ENCODE results near the gene GDF9. TPM values are rescaled to one million over a fixed set of nuclear protein-coding genes. Genes with fewer than 3 reads are reported as not detected.
A peak's percentile ranks its signal among the peaks of the same experiment; 100 is the strongest.

GDF9 gene
- total RNA-seq, 2 experiments from 2014 or later, result 0.66 to 2.2 TPM

DNA sequence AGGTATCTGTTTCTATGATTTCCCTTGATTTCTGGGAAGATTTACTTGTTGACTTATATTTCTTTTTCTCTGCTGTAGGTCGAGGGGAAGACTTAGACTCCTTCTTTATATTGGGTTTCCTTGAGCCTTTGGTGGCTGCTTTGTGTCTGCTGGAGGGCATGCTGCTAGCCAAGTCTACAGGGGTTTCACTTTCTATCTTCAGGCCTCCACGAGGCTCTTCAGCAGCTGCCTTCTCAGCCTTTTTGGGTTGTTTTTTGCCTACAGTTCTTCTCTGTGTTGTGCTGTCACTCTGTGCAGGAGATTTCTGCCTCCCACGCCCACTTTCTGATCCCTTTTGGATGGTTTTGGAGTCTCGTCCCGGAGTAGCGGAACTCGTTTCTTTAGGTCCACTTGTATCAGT lies 30.4 kb upstream of the GDF9 start:
- Histone ChIP-seq H3K27ac (ENCODE audit: low read depth, low read length, poor library complexity, severe bottlenecking) (no peak overlapping the region), H3K4me2 (ENCODE audit: low read length) (no peak overlapping the region), H3K9me2 (ENCODE audit: insufficient read depth, low read length) (no peaks in the 10 kb centered on the region), H3K79me2 (ENCODE audit: insufficient read depth, low read depth, low read length) (peaks cover 12% of the 10 kb centered on the region; the same call in 1 of the 2 replicates), H3K4me3 (ENCODE audit: low read depth, low read length, poor library complexity, severe bottlenecking) (no peak overlapping the region), H4K20me1 (ENCODE audit: insufficient read depth, low read length) (no peaks in the 10 kb centered on the region), H3K36me3 (ENCODE audit: insufficient read depth, low read length) (peaks cover 82% of the 10 kb centered on the region), H2AFZ (ENCODE audit: low read length) (no peak overlapping the region), H3K4me1 (ENCODE audit: insufficient read depth, low read length, poor library complexity, severe bottlenecking) (peaks cover 19% of the 10 kb centered on the region), H3K9me3 (ENCODE audit: low read length) (no peaks in the 10 kb centered on the region)
- ChIA-PET CTCF (ENCODE audit: unreplicated experiment) (no interaction called here), POLR2A (no interaction called here)
- TSS peak; percentile 30 for BruUV-seq (replicated peaks)
- TF ChIP-seq, protein P1, sequence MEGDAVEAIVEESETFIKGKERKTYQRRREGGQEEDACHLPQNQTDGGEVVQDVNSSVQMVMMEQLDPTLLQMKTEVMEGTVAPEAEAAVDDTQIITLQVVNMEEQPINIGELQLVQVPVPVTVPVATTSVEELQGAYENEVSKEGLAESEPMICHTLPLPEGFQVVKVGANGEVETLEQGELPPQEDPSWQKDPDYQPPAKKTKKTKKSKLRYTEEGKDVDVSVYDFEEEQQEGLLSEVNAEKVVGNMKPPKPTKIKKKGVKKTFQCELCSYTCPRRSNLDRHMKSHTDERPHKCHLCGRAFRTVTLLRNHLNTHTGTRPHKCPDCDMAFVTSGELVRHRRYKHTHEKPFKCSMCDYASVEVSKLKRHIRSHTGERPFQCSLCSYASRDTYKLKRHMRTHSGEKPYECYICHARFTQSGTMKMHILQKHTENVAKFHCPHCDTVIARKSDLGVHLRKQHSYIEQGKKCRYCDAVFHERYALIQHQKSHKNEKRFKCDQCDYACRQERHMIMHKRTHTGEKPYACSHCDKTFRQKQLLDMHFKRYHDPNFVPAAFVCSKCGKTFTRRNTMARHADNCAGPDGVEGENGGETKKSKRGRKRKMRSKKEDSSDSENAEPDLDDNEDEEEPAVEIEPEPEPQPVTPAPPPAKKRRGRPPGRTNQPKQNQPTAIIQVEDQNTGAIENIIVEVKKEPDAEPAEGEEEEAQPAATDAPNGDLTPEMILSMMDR (conservative IDR thresholded peaks at IDR 0.05; ENCODE audit: low read length), result no peak
- no peak for TF ChIP-seq EZH2phosphoT487 (IDR thresholded peaks at IDR 0.05; ENCODE audit: borderline replicate concordance, low read depth, low read length)
- DNase-seq (ENCODE audit: low spot score), result no peak
- intact Hi-C loops (cut with micrococcal nuclease; ENCODE audit: unreplicated experiment), result no loop called here

DNA sequence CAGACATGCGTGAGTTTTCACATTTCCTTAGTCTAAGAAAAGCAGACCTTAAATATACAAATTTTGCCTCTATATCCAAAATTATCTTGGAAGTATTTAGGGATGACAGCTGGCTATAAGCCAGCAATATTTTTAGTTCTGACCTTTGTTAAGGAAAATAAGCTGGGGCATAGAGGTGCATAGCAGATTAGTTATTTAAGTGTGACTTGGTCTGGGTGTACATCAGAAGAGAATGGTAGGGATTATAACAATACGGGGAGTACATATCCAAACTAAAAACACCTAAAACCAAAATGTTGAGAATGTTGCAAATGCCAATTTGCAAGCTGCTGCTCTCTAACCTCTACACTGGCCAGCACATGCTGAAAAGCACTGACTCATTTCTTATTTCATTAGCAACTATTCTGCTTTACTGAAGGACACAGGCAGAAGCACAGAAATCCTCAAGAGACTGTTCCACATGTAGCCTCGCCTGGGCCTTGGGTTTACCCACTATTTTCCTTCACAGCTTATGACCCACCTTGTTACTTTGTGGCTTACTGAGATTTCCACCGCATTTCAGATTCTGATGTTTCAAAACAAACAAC lies 29.5 kb upstream of the GDF9 start:
- DNase-seq (ENCODE audit: low spot score), result no peak
- H4K20me1 ChIP-seq (ENCODE audit: insufficient read depth, low read length), result no peaks in the 10 kb centered on the region
- intact Hi-C loops (cut with micrococcal nuclease; ENCODE audit: unreplicated experiment), result no loop called here
- BruUV-seq (replicated peaks), result no TSS peak
- H3K4me1 ChIP-seq (ENCODE audit: insufficient read depth, low read length, poor library complexity, severe bottlenecking), result peaks cover 10% of the 10 kb centered on the region
- H3K27ac ChIP-seq (ENCODE audit: low read depth, low read length, poor library complexity, severe bottlenecking), result no peak overlapping the region
- no peak overlapping the region for H3K4me3 ChIP-seq (ENCODE audit: low read depth, low read length, poor library complexity, severe bottlenecking)
- H3K36me3 ChIP-seq (ENCODE audit: insufficient read depth, low read length), result peaks cover 85% of the 10 kb centered on the region
- no peaks in the 10 kb centered on the region for H3K9me2 ChIP-seq (ENCODE audit: insufficient read depth, low read length)
- H2AFZ ChIP-seq (ENCODE audit: low read length), result no peak overlapping the region
- no peaks in the 10 kb centered on the region for H3K9me3 ChIP-seq (ENCODE audit: low read length)
- H3K79me2 ChIP-seq (ENCODE audit: insufficient read depth, low read depth, low read length), result peaks cover 11% of the 10 kb centered on the region; the same call in 1 of the 2 replicates
- CTCF ChIA-PET (ENCODE audit: unreplicated experiment), result no interaction called here
- no peak overlapping the region for H3K4me2 ChIP-seq (ENCODE audit: low read length)
- TF ChIP-seq, protein P1 (conservative IDR thresholded peaks at IDR 0.05; ENCODE audit: low read length), result no peak
- TF ChIP-seq EZH2phosphoT487 (IDR thresholded peaks at IDR 0.05; ENCODE audit: borderline replicate concordance, low read depth, low read length), result no peak
- POLR2A ChIA-PET, result interaction anchor here (0.9 to 2.2 kb wide), 4 partner anchors 9 to 26 kb away, joined by 3 to 11 read pairs (median 3); no protein-coding TSS in a partner anchor

DNA sequence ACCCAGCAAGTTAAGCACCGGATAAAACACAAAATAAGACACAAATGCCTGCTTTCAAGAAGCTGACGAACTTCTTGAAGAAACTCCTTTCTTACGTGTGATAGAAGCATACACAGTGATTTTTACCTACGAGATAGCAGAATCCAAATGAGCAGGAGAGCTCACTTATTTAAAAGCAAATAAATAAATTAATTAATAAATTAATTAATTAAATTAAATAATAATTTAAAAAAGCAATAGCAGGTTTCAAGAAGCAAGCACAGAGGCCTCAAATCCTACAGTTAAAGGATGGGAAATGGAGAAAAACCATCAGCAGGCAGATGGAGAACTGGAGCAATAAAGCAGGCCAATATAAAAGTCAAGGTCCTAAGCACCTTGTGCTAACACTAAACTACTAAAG lies 24.5 kb upstream of the GDF9 start:
- ChIA-PET POLR2A (interaction anchor here (0.6 to 2.7 kb wide), 6 partner anchors 10 to 508 kb away, joined by 3 to 10 read pairs (median 4); no protein-coding TSS in a partner anchor), CTCF (ENCODE audit: unreplicated experiment) (no interaction called here)
- no TSS peak for BruUV-seq (replicated peaks)
- TF ChIP-seq, protein P1 (conservative IDR thresholded peaks at IDR 0.05; ENCODE audit: low read length), result no peak
- no peak for TF ChIP-seq EZH2phosphoT487 (IDR thresholded peaks at IDR 0.05; ENCODE audit: borderline replicate concordance, low read depth, low read length)
- H3K27ac ChIP-seq (ENCODE audit: low read depth, low read length, poor library complexity, severe bottlenecking), result no peak overlapping the region
- H2AFZ ChIP-seq (ENCODE audit: low read length), result no peak overlapping the region
- no peak for DNase-seq (ENCODE audit: low spot score)
- H3K36me3 ChIP-seq (ENCODE audit: insufficient read depth, low read length), result peaks cover 88% of the 10 kb centered on the region
- intact Hi-C loops (cut with micrococcal nuclease; ENCODE audit: unreplicated experiment), result no loop called here
- no peak overlapping the region for H3K4me3 ChIP-seq (ENCODE audit: low read depth, low read length, poor library complexity, severe bottlenecking)
- H4K20me1 ChIP-seq (ENCODE audit: insufficient read depth, low read length), result no peaks in the 10 kb centered on the region
- no peak overlapping the region for H3K4me2 ChIP-seq (ENCODE audit: low read length)
- no peaks in the 10 kb centered on the region for H3K9me3 ChIP-seq (ENCODE audit: low read length)
- no peaks in the 10 kb centered on the region for H3K9me2 ChIP-seq (ENCODE audit: insufficient read depth, low read length)
- peaks cover 5% of the 10 kb centered on the region for H3K4me1 ChIP-seq (ENCODE audit: insufficient read depth, low read length, poor library complexity, severe bottlenecking)
- H3K79me2 ChIP-seq (ENCODE audit: insufficient read depth, low read depth, low read length), result no peaks in the 10 kb centered on the region

Measured in OCI-LY7 (cell line).